A549 (cell line): Measurements from ENCODE around the gene CLDN18. TPM values are rescaled to one million over a fixed set of nuclear protein-coding genes. Genes with fewer than 3 reads are reported as not detected.

Source experiments
- ATAC-seq, 2 experiments: fragments of 200-7000 bp in 1 of 2; fragments of >200 bp in 1 of 2; cut with Nextera tagmentation in 1 of 2; cut with Tn5 transposase in 1 of 2; 3 replicates each; pipeline versions ENCODE4 v1.8.0 to v1.9.1; 2018 to 2020; ENCODE audit warnings: mild to moderate bottlenecking in 1 of 2, moderate library complexity in 1 of 2
- CTCF ChIA-PET: fragments of 300-600 bp; sonication (Branson Sonifier 250); formaldehyde crosslinking; extraction: SDS; loops from one replicate; lab custom pipeline; 2021; ENCODE audit warnings: antibody characterized with exemption, inconsistent platforms; lab: Yijun Ruan, JAX
- POLR2A ChIA-PET: fragments of 350-600 bp; formaldehyde crosslinking; extraction: SDS; loops from one replicate; lab custom pipeline; 2021; ENCODE audit warnings: antibody characterized with exemption, inconsistent platforms; lab: Yijun Ruan, JAX
- DNase-seq, 2 experiments: peaks; one replicate each; pipeline versions ENCODE4 v3.0.0 to v3.0.0-alpha.2; 2011 to 2016; ENCODE audit warnings: low read depth in 1 of 2, low spot score in 1 of 2
- FAIRE-seq: peaks from 2 replicates; lab custom pipeline; 2011; peaks lifted over from hg19 to GRCh38; lab: Jason Lieb, UNC
- H3K27ac ChIP-seq, 2 experiments: fragments of >200 bp; sonication (Bioruptor Twin); formaldehyde crosslinking; 3 replicates each; pipeline ENCODE4 v1.5.1; 2016 to 2017
- H3K4me1 ChIP-seq: fragments of >200 bp; sonication (Bioruptor Twin); formaldehyde crosslinking; 3 replicates; pipeline ENCODE4 v1.6.1; 2016
- H3K4me2 ChIP-seq: fragments of >200 bp; sonication (Bioruptor Twin); formaldehyde crosslinking; 3 replicates; pipeline ENCODE4 v1.6.1; 2016
- H3K4me3 ChIP-seq: fragments of >200 bp; sonication (Bioruptor Twin); formaldehyde crosslinking; 3 replicates; pipeline ENCODE4 v1.5.1; 2016
- H3K9me3 ChIP-seq: fragments of >200 bp; sonication (Bioruptor Twin); formaldehyde crosslinking; 3 replicates; pipeline ENCODE4 v1.6.1; 2016
- BCL3 ChIP-seq: fragments of >200 bp; sonication (Bioruptor Twin); formaldehyde crosslinking; IDR thresholded peaks from 3 replicates; pipeline ENCODE4 v1.6.1; 2016
- CBX2 ChIP-seq: fragments of 200-600 bp; sonication (generic); IDR thresholded peaks from 2 replicates; pipeline ENCODE4 v1.6.1; 2016; ENCODE audit warnings: low read depth, mild to moderate bottlenecking, borderline replicate concordance
- CBX8 ChIP-seq: fragments of 200-600 bp; sonication (generic); IDR thresholded peaks from 2 replicates; pipeline ENCODE4 v1.6.1; 2016
- CEBPB ChIP-seq, 2 experiments: fragments of >200 bp in 1 of 2; sonication (Bioruptor Twin) in 1 of 2; formaldehyde crosslinking in 1 of 2; IDR thresholded peaks; 2 replicates each; pipeline ENCODE4 v1.6.1; 2012 to 2016
- CTCF ChIP-seq: fragments of >200 bp; sonication (Bioruptor Twin); formaldehyde crosslinking; IDR thresholded peaks from 3 replicates; pipeline ENCODE4 v1.5.1; 2016
- EHF ChIP-seq: fragments of 250-450 bp; sonication (Bioruptor Pico); IDR thresholded peaks from 2 replicates; pipeline ENCODE4 v1.5.0; 2020; ENCODE audit warnings: mild to moderate bottlenecking
- EHMT2 ChIP-seq: fragments of 200-600 bp; sonication (generic); IDR thresholded peaks from 2 replicates; pipeline ENCODE4 v1.6.1; 2016; ENCODE audit warnings: antibody characterized with exemption, low read depth, mild to moderate bottlenecking, moderate library complexity
- FOXS1 ChIP-seq: fragments of 250-450 bp; sonication (Bioruptor Pico); IDR thresholded peaks from 2 replicates; pipeline ENCODE4 v1.5.0; 2020; ENCODE audit warnings: mild to moderate bottlenecking, moderate library complexity
- HEYL ChIP-seq: fragments of 250-450 bp; sonication (Bioruptor Pico); IDR thresholded peaks from 2 replicates; pipeline ENCODE4 v1.8.0; 2021; ENCODE audit warnings: mild to moderate bottlenecking, moderate library complexity
- HOXA7 ChIP-seq: fragments of 250-450 bp; sonication (Bioruptor Pico); IDR thresholded peaks from 2 replicates; pipeline ENCODE4 v1.5.0; 2020; ENCODE audit warnings: mild to moderate bottlenecking, moderate library complexity
- KDM1A ChIP-seq: fragments of 200-600 bp; sonication (generic); IDR thresholded peaks from 2 replicates; pipeline ENCODE4 v1.6.1; 2016; ENCODE audit warnings: low read depth, mild to moderate bottlenecking
- MAX ChIP-seq: IDR thresholded peaks from 2 replicates; pipeline ENCODE4 v1.6.1; 2012
- NR3C1 ChIP-seq: fragments of >200 bp; sonication (Bioruptor Twin); formaldehyde crosslinking; IDR thresholded peaks from 3 replicates; pipeline ENCODE4 v1.6.1; 2017
- POLR2AphosphoS2 ChIP-seq: conservative IDR thresholded peaks from 2 replicates; pipeline ENCODE4 v1.6.1; 2012; ENCODE audit warnings: low read length, improper control_type of control experiment, inconsistent platforms
- RAD21 ChIP-seq, 2 experiments: fragments of >200 bp in 1 of 2; sonication (Bioruptor Twin) in 1 of 2; formaldehyde crosslinking in 1 of 2; IDR thresholded peaks in 1 of 2; conservative IDR thresholded peaks in 1 of 2; 2 replicates in 1 of 2; 3 replicates in 1 of 2; pipeline ENCODE4 v1.6.1; 2012 to 2018; ENCODE audit warnings: inconsistent platforms in 1 of 2
- RARB ChIP-seq: fragments of 250-450 bp; sonication (Bioruptor Pico); IDR thresholded peaks from 2 replicates; pipeline ENCODE4 v1.8.0; 2021; ENCODE audit warnings: mild to moderate bottlenecking, moderate library complexity
- RCOR1 ChIP-seq: fragments of 150-350 bp; IDR thresholded peaks from 2 replicates; pipeline ENCODE4 v1.6.1; 2014; ENCODE audit warnings: antibody characterized with exemption, low read length, low read depth
- SREBF2 ChIP-seq: fragments of 450-650 bp; IDR thresholded peaks from 2 replicates; pipeline ENCODE4 v1.6.1; 2014; ENCODE audit warnings: mild to moderate bottlenecking, moderate library complexity
- ZC3H11A ChIP-seq: fragments of 450-650 bp; IDR thresholded peaks from 2 replicates; pipeline ENCODE4 v1.6.1; 2014; ENCODE audit warnings: antibody characterized with exemption, mild to moderate bottlenecking
- WGBS: methylation state at CpG from one replicate; pipeline ENCODE4 v1.1.6; 2017; ENCODE audit errors: missing lambda C conversion rate; 5-methylcytosine and 5-hydroxymethylcytosine counted together
- polyA plus RNA-seq, 4 experiments: library from polyadenylated mRNA; depleted of rRNA in 3 of 4; stranded (reverse); fragments of >200 nt; fragmentation: RNase III in 1 of 4; extraction: RNeasy Plus Mini Kit Qiagen cat#74134 plus additional on column Dnase treatment in 1 of 4; gene quantifications; 2 replicates in 3 of 4; 3 replicates in 1 of 4; pipeline ENCODE4 v1.2.3, GENCODE V29; 2011 to 2017
- TF ChIP-seq, protein P1 (sequence below): IDR thresholded peaks from 2 replicates; pipeline ENCODE4 v1.6.1; 2012
- TF ChIP-seq, protein P2 (sequence below): fragments of 200-600 bp; sonication (generic); IDR thresholded peaks from 2 replicates; pipeline ENCODE4 v1.6.1; 2016; ENCODE audit warnings: antibody characterized with exemption, mild to moderate bottlenecking, moderate library complexity

Gene CLDN18
- polyA plus RNA-seq, 2 of the 4 experiments (the other 2 are of a cell fraction) = not detected

GRCh38 chr3:138032567-138032966 lies 22.6 kb downstream of the CLDN18 start:
- H3K4me1 ChIP-seq = no peaks in the 10 kb centered on the region; the same call in 2 of the 3 replicates
- H3K4me3 ChIP-seq = no peak overlapping the region
- CTCF ChIA-PET = interaction anchor here (0.7 to 1.3 kb wide), 2 partner anchors 15 to 928 kb away, joined by 3 read pairs; no protein-coding TSS in a partner anchor
- no peaks in the 10 kb centered on the region for H3K9me3 ChIP-seq
- FAIRE-seq (no peak), DNase-seq (no peak), ATAC-seq (no peak)
- H3K27ac ChIP-seq = no peak overlapping the region
- no peak overlapping the region for H3K4me2 ChIP-seq
- TF ChIP-seq, protein P1, sequence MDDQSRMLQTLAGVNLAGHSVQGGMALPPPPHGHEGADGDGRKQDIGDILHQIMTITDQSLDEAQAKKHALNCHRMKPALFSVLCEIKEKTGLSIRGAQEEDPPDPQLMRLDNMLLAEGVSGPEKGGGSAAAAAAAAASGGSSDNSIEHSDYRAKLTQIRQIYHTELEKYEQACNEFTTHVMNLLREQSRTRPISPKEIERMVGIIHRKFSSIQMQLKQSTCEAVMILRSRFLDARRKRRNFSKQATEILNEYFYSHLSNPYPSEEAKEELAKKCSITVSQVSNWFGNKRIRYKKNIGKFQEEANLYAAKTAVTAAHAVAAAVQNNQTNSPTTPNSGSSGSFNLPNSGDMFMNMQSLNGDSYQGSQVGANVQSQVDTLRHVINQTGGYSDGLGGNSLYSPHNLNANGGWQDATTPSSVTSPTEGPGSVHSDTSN = no peak
- TF ChIP-seq EHF (CRISPR knock-in tag) (no peak), CTCF (no peak), EHMT2 (no peak), NR3C1 (no peak), CBX2 (no peak), CBX8 (no peak), RARB (CRISPR knock-in tag) (no peak), CEBPB (IDR thresholded peaks at IDR 0.05) (no peak), HEYL (no peak), POLR2AphosphoS2 (no peak), MAX (no peak), SREBF2 (no peak), RAD21 (conservative IDR thresholded peaks at IDR 0.05 in 1 of 2, IDR thresholded peaks at IDR 0.05 in 1 of 2) (no peak), BCL3 (no peak), FOXS1 (CRISPR knock-in tag) (no peak), ZC3H11A (no peak)
- TF ChIP-seq, protein P2, sequence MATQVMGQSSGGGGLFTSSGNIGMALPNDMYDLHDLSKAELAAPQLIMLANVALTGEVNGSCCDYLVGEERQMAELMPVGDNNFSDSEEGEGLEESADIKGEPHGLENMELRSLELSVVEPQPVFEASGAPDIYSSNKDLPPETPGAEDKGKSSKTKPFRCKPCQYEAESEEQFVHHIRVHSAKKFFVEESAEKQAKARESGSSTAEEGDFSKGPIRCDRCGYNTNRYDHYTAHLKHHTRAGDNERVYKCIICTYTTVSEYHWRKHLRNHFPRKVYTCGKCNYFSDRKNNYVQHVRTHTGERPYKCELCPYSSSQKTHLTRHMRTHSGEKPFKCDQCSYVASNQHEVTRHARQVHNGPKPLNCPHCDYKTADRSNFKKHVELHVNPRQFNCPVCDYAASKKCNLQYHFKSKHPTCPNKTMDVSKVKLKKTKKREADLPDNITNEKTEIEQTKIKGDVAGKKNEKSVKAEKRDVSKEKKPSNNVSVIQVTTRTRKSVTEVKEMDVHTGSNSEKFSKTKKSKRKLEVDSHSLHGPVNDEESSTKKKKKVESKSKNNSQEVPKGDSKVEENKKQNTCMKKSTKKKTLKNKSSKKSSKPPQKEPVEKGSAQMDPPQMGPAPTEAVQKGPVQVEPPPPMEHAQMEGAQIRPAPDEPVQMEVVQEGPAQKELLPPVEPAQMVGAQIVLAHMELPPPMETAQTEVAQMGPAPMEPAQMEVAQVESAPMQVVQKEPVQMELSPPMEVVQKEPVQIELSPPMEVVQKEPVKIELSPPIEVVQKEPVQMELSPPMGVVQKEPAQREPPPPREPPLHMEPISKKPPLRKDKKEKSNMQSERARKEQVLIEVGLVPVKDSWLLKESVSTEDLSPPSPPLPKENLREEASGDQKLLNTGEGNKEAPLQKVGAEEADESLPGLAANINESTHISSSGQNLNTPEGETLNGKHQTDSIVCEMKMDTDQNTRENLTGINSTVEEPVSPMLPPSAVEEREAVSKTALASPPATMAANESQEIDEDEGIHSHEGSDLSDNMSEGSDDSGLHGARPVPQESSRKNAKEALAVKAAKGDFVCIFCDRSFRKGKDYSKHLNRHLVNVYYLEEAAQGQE = no peak
- 68% methylated on average over 3 of the region's 3 CpGs for WGBS
- POLR2A ChIA-PET = no interaction called here

GRCh38 chr3:138033202-138033691 lies 23.3 kb downstream of the CLDN18 start:
- Histone ChIP-seq H3K27ac (no peak overlapping the region), H3K9me3 (no peaks in the 10 kb centered on the region), H3K4me1 (no peaks in the 10 kb centered on the region; the same call in 2 of the 3 replicates), H3K4me2 (no peak overlapping the region), H3K4me3 (no peak overlapping the region)
- POLR2A ChIA-PET = no interaction called here
- ATAC-seq (no peak), FAIRE-seq (no peak), DNase-seq (no peak)
- WGBS = 89% methylated on average over 2 of the region's 2 CpGs
- CTCF ChIA-PET = interaction anchor here (1.3 kb wide), 1 partner anchor 14 kb away, joined by 3 read pairs; no protein-coding TSS in a partner anchor
- TF ChIP-seq HOXA7 (no peak), FOXS1 (CRISPR knock-in tag) (no peak), KDM1A (no peak), RCOR1 (no peak)
